ENCODE measurements around the gene FEV. TPM values are rescaled to one million over a fixed set of nuclear protein-coding genes. Genes with fewer than 3 reads are reported as not detected.

FEV gene
- total RNA-seq, 1 donor: not detected

GRCh38 chr2:218981881-218982585 is 3.0 kb downstream of the FEV start:
- H2AFZ ChIP-seq (ENCODE audit: low read length): no peak overlapping the region
- no peak overlapping the region for H3K4me3 ChIP-seq (ENCODE audit: insufficient read depth, low read length)

GRCh38 chr2:218981390-218981880 is 3.5 kb downstream of the FEV start:
- Histone ChIP-seq H2AFZ (ENCODE audit: low read length) (no peak overlapping the region), H4K20me1 (ENCODE audit: insufficient read depth, low read length) (no peaks in the 10 kb centered on the region), H3K36me3 (ENCODE audit: insufficient read depth, low read length) (no peaks in the 10 kb centered on the region)

More at GRCh38 chr2:218981881-218982585, 3.0 kb downstream of the FEV start:
- Histone ChIP-seq H3K79me2 (ENCODE audit: insufficient read depth, low read length) (no peaks in the 10 kb centered on the region), H3K4me1 (ENCODE audit: insufficient read depth, low read length) (no peaks in the 10 kb centered on the region), H3K36me3 (ENCODE audit: insufficient read depth, low read length) (no peaks in the 10 kb centered on the region), H4K20me1 (ENCODE audit: insufficient read depth, low read length) (peaks cover 3% of the 10 kb centered on the region), H3K27ac (ENCODE audit: low read depth, low read length) (no peak overlapping the region), H3K27me3 (ENCODE audit: insufficient read depth, low read length) (peaks cover 73% of the 10 kb centered on the region), H3K4me2 (ENCODE audit: insufficient read depth, low read length) (peak overlapping the region; percentile 28), H3K9me3 (ENCODE audit: low read depth, low read length) (no peaks in the 10 kb centered on the region)
- TF ChIP-seq, protein P1, sequence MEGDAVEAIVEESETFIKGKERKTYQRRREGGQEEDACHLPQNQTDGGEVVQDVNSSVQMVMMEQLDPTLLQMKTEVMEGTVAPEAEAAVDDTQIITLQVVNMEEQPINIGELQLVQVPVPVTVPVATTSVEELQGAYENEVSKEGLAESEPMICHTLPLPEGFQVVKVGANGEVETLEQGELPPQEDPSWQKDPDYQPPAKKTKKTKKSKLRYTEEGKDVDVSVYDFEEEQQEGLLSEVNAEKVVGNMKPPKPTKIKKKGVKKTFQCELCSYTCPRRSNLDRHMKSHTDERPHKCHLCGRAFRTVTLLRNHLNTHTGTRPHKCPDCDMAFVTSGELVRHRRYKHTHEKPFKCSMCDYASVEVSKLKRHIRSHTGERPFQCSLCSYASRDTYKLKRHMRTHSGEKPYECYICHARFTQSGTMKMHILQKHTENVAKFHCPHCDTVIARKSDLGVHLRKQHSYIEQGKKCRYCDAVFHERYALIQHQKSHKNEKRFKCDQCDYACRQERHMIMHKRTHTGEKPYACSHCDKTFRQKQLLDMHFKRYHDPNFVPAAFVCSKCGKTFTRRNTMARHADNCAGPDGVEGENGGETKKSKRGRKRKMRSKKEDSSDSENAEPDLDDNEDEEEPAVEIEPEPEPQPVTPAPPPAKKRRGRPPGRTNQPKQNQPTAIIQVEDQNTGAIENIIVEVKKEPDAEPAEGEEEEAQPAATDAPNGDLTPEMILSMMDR (IDR thresholded peaks at IDR 0.05; ENCODE audit: extremely low read depth, low read depth, low read length): no peak
- peak; percentile 87 for DNase-seq (ENCODE audit: insufficient read length, low spot score, missing footprints)

GRCh38 chr2:218980735-218981389 is 4.1 kb downstream of the FEV start:
- DNase-seq (ENCODE audit: insufficient read length, low spot score, missing footprints): peak; percentile 75
- H2AFZ ChIP-seq (ENCODE audit: low read length): no peak overlapping the region

More at GRCh38 chr2:218981390-218981880, 3.5 kb downstream of the FEV start:
- Histone ChIP-seq H3K27me3 (ENCODE audit: insufficient read depth, low read length) (peaks cover 72% of the 10 kb centered on the region), H3K4me3 (ENCODE audit: insufficient read depth, low read length) (no peak overlapping the region), H3K4me1 (ENCODE audit: insufficient read depth, low read length) (no peaks in the 10 kb centered on the region), H3K79me2 (ENCODE audit: insufficient read depth, low read length) (no peaks in the 10 kb centered on the region), H3K27ac (ENCODE audit: low read depth, low read length) (no peak overlapping the region), H3K4me2 (ENCODE audit: insufficient read depth, low read length) (no peak overlapping the region), H3K9me3 (ENCODE audit: low read depth, low read length) (no peaks in the 10 kb centered on the region)
- peak; percentile 72 for DNase-seq (ENCODE audit: insufficient read length, low spot score, missing footprints)
- TF ChIP-seq, protein P1 (IDR thresholded peaks at IDR 0.05; ENCODE audit: extremely low read depth, low read depth, low read length): no peak

More at GRCh38 chr2:218980735-218981389, 4.1 kb downstream of the FEV start:
- Histone ChIP-seq H3K4me2 (ENCODE audit: insufficient read depth, low read length) (no peak overlapping the region), H4K20me1 (ENCODE audit: insufficient read depth, low read length) (no peaks in the 10 kb centered on the region), H3K4me3 (ENCODE audit: insufficient read depth, low read length) (no peak overlapping the region), H3K9me3 (ENCODE audit: low read depth, low read length) (no peaks in the 10 kb centered on the region), H3K4me1 (ENCODE audit: insufficient read depth, low read length) (no peaks in the 10 kb centered on the region), H3K79me2 (ENCODE audit: insufficient read depth, low read length) (no peaks in the 10 kb centered on the region), H3K27me3 (ENCODE audit: insufficient read depth, low read length) (peaks cover 70% of the 10 kb centered on the region), H3K27ac (ENCODE audit: low read depth, low read length) (no peak overlapping the region), H3K36me3 (ENCODE audit: insufficient read depth, low read length) (no peaks in the 10 kb centered on the region)
- TF ChIP-seq, protein P1 (IDR thresholded peaks at IDR 0.05; ENCODE audit: extremely low read depth, low read depth, low read length): no peak

Data from osteoblast (primary cell).